Esophagus (tissue), 2 donors: ENCODE measurements around the gene PLVAP. TPM values are rescaled to one million over a fixed set of nuclear protein-coding genes. Genes with fewer than 3 reads are reported as not detected.
A peak's percentile ranks its signal among the peaks of the same experiment; 100 is the strongest.

Source experiments
- H3K27ac ChIP-seq, 2 donors: one replicate each; pipeline ENCODE4 v1.5.1; 2013; ENCODE audit warnings: low read depth in 2 of 2, mild to moderate bottlenecking in 2 of 2, inconsistent platforms in 1 of 2, low read length in 1 of 2, moderate library complexity in 1 of 2
- H3K27me3 ChIP-seq, 2 donors: one replicate each; pipeline ENCODE4 v1.6.1; 2013; ENCODE audit warnings: low read length in 2 of 2, control low read depth in 1 of 2, mild to moderate bottlenecking in 1 of 2; ENCODE audit not compliant: insufficient read depth in 2 of 2, control insufficient read depth in 1 of 2
- H3K36me3 ChIP-seq, 2 donors: one replicate each; pipeline ENCODE4 v1.6.1; 2013; ENCODE audit warnings: low read length in 1 of 2; ENCODE audit not compliant: control insufficient read depth in 2 of 2, insufficient read depth in 2 of 2
- H3K4me1 ChIP-seq, 2 donors: one replicate each; pipeline ENCODE4 v1.6.1; 2013; ENCODE audit warnings: low read length in 1 of 2; ENCODE audit not compliant: control insufficient read depth in 2 of 2, insufficient read depth in 2 of 2
- H3K4me3 ChIP-seq, 2 donors: one replicate each; pipeline ENCODE4 v1.5.1; 2013; ENCODE audit warnings: low read length in 2 of 2, mild to moderate bottlenecking in 2 of 2, low read depth in 1 of 2, moderate library complexity in 1 of 2
- H3K9me3 ChIP-seq, 2 donors: one replicate each; pipeline ENCODE4 v1.6.1; 2013; ENCODE audit warnings: mild to moderate bottlenecking in 2 of 2, low read depth in 1 of 2, low read length in 1 of 2, moderate library complexity in 1 of 2; ENCODE audit not compliant: control insufficient read depth in 2 of 2, insufficient read depth in 1 of 2
- WGBS, 2 donors: extraction: QIAGEN DNeasy Blood & Tissue Kit; methylation state at CpG; one replicate each; pipeline ENCODE4 v1.1.7; 2013; 5-methylcytosine and 5-hydroxymethylcytosine counted together
- polyA plus RNA-seq, 2 donors: library from polyadenylated mRNA; stranded (reverse); fragments of 200-250 nt; gene quantifications; one replicate each; pipeline ENCODE4 v1.2.3, GENCODE V29; 2013
- donor health status: healthy with polysubstance abuse.
- donor health status: Bipolar disorder and iron deficiency.

PLVAP gene
- polyA plus RNA-seq, 2 donors, result 29.5 to 30.7 TPM

DNA sequence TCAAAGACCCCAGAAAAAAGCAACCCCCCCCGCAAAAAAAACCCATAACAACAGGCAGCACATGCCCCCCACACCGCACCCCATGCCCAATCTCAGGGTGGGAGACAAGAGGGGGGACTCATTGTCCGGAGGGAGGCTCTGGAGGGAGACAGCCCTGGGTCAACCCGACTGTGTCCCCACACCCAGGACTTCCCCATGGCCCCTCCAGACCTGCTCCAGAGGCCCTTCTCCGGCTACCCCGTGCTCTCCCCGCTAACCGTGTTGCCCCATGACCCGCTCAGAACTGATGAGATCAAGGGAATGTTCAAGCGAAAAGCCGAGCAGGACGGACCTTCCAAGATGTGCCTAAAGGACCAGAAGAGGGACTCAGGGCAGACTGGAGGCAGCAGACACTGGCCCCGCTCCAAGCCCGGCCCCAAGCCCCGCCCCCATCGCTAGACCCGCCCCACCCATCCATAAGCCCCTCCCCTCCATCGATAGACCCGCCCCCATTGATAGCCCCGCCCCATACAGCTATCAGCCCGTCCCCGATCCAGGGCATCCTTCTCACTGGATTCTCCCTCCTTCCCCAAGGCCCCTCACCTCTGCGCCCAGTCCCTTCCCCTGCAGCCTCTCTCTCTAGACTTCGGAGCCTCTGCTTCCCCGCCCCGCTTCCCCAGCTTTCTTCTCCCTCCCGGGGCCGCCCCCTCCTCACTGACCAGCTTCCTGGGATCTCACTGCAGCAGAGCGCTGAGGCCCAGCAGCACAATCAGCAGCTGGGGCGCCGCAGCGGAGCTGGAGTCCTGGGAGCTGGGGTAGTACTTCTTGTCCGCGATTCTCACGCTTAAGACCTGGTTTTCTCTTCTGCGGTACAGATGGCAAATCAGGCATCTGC, 26.1 kb upstream of the PLVAP start:
- 59 to 61% methylated on average over 26 to 35 of the region's 36 CpGs for WGBS, 2 donors
- Histone ChIP-seq H3K9me3 (no peaks in the 10 kb centered on the region), H3K4me3 (no peak overlapping the region), H3K27ac (no peak overlapping the region), H3K4me1 (peaks cover 4 to 7% of the 10 kb centered on the region in 2 donors), H3K36me3 (no peaks in the 10 kb centered on the region), H3K27me3 (no peaks in the 10 kb centered on the region)

DNA sequence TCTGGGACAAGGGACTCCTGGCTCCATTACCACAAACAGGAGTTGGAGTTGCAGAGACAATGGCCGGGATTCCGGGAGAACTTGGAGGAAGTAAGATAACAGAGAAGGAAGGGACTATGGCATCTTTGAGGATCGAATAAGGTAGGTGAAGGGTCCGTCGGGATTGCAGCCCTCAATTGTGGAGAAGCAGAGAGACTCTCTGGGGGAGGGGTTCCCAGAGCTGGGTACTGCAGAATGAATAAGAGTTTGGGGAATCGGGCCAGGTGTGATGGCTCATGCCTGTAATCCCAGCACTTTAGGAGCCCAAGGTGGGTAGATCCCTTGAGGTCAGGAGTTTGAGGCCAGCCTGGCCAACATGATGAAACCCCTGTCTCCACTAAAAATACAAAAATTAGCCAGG, 24.5 kb upstream of the PLVAP start:
- H3K36me3 ChIP-seq, result no peaks in the 10 kb centered on the region
- H3K9me3 ChIP-seq, result no peaks in the 10 kb centered on the region
- H3K27ac ChIP-seq, result no peak overlapping the region
- H3K4me3 ChIP-seq, result no peak overlapping the region
- 79 to 88% methylated on average over 6 of the region's 6 CpGs for WGBS, 2 donors
- H3K27me3 ChIP-seq, result no peaks in the 10 kb centered on the region
- peaks cover 4 to 7% of the 10 kb centered on the region in 2 donors for H3K4me1 ChIP-seq

DNA sequence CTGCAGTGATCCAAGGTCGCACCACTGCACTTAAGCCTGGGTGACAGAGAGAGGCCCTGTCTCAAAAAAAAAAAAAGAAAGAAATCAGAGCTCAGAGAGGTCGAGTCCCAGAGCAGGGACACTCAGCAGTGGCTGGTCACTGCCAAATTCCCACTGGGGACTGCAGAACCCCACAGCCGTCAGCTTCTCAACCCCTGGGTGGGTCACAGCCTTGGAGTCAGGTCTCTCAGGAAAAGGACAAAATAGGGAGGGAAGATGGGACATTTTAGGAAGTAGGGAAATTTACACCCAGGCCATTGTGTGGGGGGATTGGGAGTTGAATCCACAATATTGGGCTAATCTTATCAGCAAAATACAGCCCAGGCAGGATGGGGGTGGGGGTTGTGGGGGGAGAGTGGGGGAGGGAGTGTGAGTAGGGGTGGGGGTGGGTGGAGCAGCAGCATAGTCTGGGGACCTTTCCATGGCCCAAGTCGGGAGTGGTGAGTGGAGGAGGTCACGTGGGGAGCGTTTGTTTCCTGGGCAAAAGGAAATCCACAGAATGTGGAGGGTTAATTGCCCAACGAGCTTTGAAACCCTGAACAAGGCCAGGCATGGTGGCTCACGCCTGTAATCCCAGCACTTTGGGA, 21.9 kb upstream of the PLVAP start:
- Histone ChIP-seq H3K9me3 (no peaks in the 10 kb centered on the region), H3K27me3 (peaks cover 0 to 2% of the 10 kb centered on the region in 2 donors), H3K4me1 (peaks cover 0 to 5% of the 10 kb centered on the region in 2 donors), H3K27ac (no peak overlapping the region), H3K36me3 (no peaks in the 10 kb centered on the region), H3K4me3 (no peak overlapping the region)
- WGBS, 2 donors, result 60 to 71% methylated on average over 8 of the region's 8 CpGs

DNA sequence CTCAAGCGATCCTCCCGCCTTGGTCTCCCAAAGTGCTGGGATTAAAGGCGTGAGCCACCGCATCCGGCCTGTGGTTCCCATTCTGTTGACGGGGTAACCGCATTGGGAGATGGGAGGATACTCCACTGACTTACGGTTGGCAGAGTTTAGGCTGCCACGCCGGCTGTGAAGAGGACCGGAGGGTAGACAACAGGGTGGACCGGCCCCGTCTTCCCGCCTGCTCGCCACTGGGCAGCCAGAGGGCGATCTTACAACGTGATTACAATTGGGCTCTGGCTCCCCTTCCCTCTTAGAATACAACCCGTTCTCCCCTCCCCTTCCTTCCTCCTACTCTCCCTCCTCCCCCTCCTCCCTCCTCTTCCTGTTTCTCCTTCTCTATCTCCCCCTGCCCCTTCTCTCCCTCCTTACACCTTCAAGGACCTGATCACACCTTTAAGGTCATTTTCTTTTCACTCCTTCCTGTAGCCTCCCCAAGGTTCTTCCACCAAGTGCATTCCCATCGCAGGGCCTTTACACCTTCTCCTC, 17.8 kb upstream of the PLVAP start:
- H3K27ac ChIP-seq, result no peak overlapping the region
- 20 to 24% methylated on average over 17 to 19 of the region's 19 CpGs for whole genome bisulfite sequencing, 2 donors

GRCh38 chr19:17393914-17394313, 16.8 kb upstream of the PLVAP start, which contains the start of gene CCDC194:
TSS of gene CCDC194 (minus strand) at chr19:17394196. CDS start at chr19:17394158, 38 bp downstream.
- Histone ChIP-seq H3K4me3 (no peak within 1 kb of the TSS), H3K27me3 (peaks cover 0 to 3% of the 10 kb centered on the region in 2 donors), H3K4me1 (peaks cover 3 to 10% of the 10 kb centered on the region in 2 donors), H3K27ac (no peak within 1 kb of the TSS), H3K36me3 (no peaks in the 10 kb centered on the region), H3K9me3 (no peaks in the 10 kb centered on the region)
- WGBS, 2 donors, result 24 to 32% methylated on average over 37 to 41 of the region's 41 CpGs

More for the DNA sequence above, 17.8 kb upstream of the PLVAP start:
- Histone ChIP-seq H3K4me3 (no peak overlapping the region), H3K27me3 (peaks cover 0 to 3% of the 10 kb centered on the region in 2 donors), H3K36me3 (no peaks in the 10 kb centered on the region), H3K4me1 (peaks cover 3 to 10% of the 10 kb centered on the region in 2 donors), H3K9me3 (no peaks in the 10 kb centered on the region)

- Histone ChIP-seq H3K4me3 (no peak overlapping the region), H3K27me3 (peaks cover 0 to 3% of the 10 kb centered on the region in 2 donors), H3K9me3 (no peaks in the 10 kb centered on the region), H3K27ac (no peak overlapping the region), H3K4me1 (peaks cover 3 to 10% of the 10 kb centered on the region in 2 donors), H3K36me3 (no peaks in the 10 kb centered on the region)
- WGBS, 2 donors, result 34 to 54% methylated on average over 2 of the region's 2 CpGs
Measured at GRCh38 chr19:17393002-17393401, 15.9 kb upstream of the PLVAP start.

- Histone ChIP-seq H3K4me3 (peak overlapping the region; percentile 4 to 40), H3K9me3 (no peaks in the 10 kb centered on the region), H3K27me3 (peaks cover 0 to 3% of the 10 kb centered on the region in 2 donors), H3K4me1 (peaks cover 3 to 10% of the 10 kb centered on the region in 2 donors), H3K27ac (no peak overlapping the region), H3K36me3 (no peaks in the 10 kb centered on the region)
- whole genome bisulfite sequencing, 2 donors, result 9 to 11% methylated on average over 26 of the region's 26 CpGs
Measured at GRCh38 chr19:17391371-17392151, 14.4 kb upstream of the PLVAP start.

- WGBS, 2 donors, result 1% methylated on average over 42 to 50 of the region's 50 CpGs
- peak overlapping the region in 1 of 2 donors; percentile 17 for H3K27ac ChIP-seq
- H3K9me3 ChIP-seq, result no peaks in the 10 kb centered on the region
- H3K27me3 ChIP-seq, result peaks cover 0 to 3% of the 10 kb centered on the region in 2 donors
- peaks cover 3 to 10% of the 10 kb centered on the region in 2 donors for H3K4me1 ChIP-seq
- peak overlapping the region; percentile 40 for H3K4me3 ChIP-seq
- no peaks in the 10 kb centered on the region for H3K36me3 ChIP-seq
Measured at GRCh38 chr19:17390665-17391370, 13.7 kb upstream of the PLVAP start.
